Superior temporal gyrus (tissue), 1 donor: Measurements from ENCODE around the gene CIC.
"Not testable (repeated sequence)": the region's sequence is repeated elsewhere in the genome, so short reads cannot be mapped to it uniquely, and the experiment has no call there.

ENCODE experiments used
- DNase-seq: peaks from one replicate; pipeline ENCODE4 v3.0.0-alpha.2; 2016; ENCODE audit errors: extremely low spot score

The CIC gene

DNA sequence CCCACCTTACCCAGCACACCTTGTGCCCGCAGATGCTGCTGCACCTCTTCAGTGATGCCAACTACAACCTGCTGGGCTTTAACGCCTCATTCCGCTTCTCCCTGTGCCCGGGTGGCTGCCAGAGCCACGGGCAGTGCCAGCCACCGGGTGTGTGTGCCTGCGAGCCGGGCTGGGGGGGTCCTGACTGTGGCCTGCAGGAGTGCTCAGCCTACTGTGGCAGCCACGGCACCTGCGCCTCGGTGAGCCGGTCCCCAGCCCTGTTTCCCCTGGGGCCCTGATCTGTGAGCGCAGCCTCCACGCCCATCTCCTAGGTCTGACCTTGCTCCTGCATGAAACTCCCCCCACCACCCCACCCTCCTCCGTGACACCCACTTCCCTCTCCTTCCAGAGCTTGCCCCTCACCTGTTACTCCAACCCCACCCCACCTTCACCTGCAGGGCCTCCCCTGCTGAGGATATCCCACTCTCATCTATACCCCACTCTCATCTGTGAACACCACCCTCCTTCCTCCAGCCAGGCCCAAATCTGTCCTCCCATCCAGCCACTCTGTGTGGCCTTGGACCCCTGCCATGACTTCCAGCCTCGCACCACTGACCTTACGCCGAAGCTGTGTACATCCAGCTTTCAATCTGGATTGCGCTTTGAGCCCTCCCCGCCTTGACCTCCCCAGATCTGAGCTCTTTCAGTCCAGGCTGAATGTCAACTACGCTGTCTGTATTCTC lies 65.1 kb downstream of the CIC start:
- DNase-seq = no peak

DNA sequence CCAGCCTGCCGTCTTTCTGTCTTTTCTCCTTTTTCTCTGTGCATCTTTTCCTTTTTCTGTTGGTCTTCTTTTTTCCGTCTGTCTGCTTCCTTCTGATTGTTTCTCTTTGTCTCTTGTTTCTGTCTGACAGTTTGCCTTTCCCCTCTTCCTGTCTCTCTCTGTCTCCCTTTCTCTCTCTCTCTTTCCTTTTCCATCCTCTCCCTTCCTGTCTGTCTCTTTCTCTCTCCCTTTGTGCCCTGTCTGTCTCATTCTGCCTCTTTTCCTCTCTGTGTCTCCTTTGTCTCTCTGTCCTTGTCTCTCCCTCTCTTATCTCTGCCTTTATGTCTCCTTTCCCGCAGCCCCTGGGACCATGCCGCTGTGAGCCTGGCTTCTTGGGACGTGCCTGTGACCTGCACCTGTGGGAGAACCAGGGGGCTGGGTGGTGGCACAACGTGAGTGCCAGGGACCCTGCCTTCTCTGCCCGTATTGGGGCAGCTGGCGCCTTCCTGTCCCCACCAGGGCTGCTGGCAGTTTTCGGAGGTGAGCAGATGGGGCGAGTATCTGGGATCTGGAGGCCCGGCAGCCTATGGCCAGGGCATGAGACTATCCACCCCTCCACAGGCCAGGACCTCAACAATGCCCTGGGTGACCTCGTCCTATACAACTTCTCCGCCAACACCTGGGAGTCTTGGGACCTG lies 65.8 kb downstream of the CIC start:
- no peak for DNase-seq

DNA sequence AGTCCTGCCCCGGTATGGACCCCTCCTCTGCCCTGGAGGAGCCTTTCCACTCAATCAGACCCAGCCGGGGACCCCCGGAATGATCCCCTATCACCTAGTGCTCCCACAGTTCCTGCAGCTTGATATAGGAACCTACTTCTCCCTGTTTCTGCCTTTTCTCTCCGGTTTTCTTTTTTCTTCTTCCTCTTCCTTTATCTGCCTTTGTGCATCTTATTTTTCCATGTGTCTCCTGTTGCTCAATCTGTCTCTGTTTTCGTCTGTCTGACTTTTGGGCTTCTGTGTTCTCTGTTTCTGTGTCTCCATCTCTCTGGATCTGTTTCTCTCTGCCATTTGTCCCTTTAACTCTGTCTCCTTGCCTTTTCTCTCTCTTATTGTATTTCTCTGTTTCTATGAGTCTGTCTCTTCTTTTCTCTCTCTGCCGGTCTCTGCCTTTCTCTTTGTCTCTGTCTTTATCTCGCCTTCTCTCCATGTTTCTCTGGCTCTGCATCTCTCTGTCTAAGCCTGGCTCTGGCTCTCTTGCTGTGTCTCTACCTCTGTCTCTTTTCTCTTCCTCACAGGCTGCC lies 66.4 kb downstream of the CIC start:
- no peak for DNase-seq

DNA sequence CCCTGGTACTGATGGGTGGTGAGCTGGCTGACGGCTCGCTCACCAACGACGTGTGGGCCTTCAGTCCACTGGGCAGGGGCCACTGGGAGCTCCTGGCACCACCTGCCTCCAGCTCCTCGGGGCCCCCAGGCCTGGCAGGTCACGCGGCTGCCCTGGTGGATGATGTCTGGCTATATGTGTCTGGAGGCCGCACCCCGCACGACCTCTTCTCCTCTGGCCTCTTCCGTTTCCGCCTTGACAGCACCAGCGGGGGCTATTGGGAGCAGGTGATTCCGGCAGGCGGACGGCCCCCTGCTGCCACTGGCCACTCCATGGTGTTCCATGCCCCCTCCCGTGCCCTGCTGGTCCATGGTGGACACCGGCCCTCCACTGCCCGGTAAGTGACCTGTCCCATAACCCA lies 66.9 kb downstream of the CIC start:
- no peak for DNase-seq

DNA sequence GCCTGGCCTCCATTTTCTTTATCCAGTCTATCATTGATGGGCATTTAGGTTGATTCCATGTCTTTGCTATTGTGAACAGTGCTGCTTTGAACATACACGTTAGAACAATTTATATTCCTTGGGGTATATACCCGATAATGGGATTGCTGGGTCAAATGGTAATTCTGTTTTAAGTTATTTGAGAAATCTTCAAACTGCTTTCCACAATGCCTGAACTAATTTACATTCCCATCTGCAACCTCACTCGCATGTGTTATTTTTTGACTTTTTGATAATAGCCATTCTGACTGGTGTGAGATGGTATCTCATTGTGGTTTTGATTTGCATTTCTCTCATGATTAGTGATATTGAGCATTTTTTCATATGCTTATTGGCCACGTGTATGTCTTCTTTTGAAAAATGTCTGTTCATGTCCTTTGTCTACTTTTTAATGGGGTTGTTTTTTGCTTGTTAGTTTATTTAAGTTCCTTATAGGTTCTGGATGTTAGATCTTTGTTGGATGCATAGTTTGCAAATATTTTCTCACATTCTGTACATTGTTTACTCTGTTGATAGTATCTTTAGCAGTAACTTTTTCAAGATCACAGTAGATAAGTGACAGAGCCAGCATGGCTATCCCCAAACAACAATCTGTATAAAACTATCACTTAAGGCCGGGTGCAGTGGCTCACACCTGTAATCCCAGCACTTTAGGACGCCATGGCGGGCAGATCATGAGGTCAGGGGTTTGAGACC lies 70.2 kb downstream of the CIC start:
- DNase-seq = not testable (repeated sequence)

DNA sequence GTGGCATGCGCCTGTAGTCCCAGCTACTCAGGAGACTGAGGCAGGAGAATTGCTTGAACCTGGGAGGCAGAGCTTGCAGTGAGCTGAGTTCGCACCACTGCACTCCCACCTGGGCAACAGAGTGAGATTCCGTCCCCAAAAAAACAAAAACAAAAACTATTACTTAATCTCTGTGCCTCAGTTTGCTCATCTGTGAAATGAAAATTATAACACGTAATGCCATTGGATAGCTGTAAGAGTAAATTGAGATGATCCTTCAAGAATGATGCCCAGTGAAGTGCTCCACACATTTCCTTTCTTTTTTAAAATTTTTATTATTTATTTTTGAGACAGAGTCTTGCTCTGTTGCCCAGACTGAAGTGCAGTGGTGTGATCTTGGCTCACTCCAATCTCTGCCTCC lies 70.9 kb downstream of the CIC start:
- not testable (repeated sequence) for DNase-seq

DNA sequence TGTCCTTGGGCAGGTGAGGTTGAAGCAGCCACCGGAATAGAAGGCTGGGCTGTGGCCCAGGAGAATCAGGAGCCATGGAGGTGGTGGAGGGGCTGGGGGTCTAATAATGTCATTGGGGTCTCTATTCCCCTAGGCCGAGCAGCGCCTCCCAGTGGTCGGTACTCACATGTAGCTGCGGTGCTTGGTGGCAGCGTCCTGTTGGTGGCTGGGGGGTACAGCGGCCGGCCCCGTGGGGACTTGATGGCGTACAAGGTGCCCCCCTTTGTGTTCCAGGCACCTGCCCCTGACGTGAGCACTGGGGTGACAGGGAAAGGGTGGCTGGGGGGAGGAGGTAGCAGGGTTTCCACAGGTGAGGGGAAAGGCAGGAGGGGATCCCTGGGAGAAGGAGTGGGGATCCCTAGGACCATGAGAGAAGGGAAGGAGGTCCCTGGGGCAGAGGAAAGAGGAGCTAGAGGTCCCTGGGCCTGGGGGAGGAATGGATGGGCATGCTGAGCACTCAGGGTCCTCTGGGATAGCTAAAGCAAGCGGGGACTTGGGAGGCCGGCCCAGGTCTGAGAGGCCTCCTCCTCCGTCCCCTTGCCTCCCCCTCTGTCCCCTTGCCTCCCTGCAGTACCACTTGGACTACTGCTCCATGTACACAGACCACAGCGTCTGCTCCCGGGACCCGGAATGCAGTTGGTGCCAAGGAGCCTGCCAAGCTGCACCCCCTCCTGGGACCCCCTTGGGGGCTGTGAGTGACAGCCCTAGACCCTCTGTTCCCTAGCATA lies 74.5 kb downstream of the CIC start:
- no peak for DNase-seq

DNA sequence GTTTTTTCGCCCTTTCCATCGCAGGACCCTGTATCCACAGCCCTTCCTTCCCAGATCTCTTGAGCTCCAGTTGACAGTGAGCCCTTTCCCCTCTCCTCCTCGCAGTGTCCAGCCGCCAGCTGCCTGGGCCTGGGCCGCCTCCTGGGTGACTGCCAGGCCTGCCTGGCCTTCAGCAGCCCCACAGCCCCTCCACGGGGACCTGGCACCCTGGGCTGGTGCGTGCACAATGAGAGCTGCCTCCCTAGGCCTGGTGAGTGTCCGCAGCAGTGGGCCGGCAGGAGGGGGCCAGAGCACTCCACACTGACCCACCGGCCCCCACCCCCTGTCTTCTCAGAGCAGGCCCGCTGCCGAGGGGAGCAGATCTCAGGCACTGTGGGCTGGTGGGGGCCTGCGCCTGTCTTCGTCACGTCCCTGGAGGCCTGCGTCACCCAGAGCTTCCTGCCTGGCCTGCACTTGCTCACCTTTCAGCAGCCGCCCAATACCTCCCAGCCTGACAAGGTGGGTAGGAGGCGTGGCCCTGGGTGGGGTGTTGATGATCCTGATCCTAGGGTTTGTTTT lies 75.4 kb downstream of the CIC start:
- no peak for DNase-seq
